GM12891 (cell line): ENCODE data around the gene SPACA4.

Experiments used
- POLR2A ChIP-seq: IDR thresholded peaks from 2 replicates; pipeline ENCODE4 v1.6.1; 2011; ENCODE audit warnings: low read depth, low read length, control low read depth
- POLR2AphosphoS5 ChIP-seq: IDR thresholded peaks from 2 replicates; pipeline ENCODE4 v1.6.1; 2011; ENCODE audit warnings: low read depth, low read length, control low read depth
- SPI1 ChIP-seq: IDR thresholded peaks from 2 replicates; pipeline ENCODE4 v1.6.1; 2011; ENCODE audit warnings: low read depth, low read length, control low read depth
- TAF1 ChIP-seq: IDR thresholded peaks from 2 replicates; pipeline ENCODE4 v1.6.1; 2011; ENCODE audit warnings: low read depth, low read length, control low read depth

DNA sequence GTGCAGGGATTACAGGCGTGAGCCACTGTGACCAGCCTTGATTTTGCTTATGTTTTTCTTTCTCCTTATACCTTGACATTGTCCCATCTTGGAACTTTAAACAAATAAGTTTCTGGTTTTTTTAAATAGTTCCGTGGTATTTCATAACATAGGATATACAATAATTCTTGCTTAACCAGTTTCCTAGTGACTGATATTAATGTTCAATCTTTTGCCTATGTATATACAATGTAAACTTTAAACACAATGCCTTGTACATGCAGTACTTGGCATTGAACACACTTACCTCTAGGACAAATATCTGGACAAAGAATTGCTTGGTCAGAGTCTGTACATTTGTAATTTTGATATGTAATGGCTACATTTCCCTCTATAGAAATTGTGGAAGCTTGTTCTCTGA, 24.4 kb upstream of the SPACA4 start:
- TF ChIP-seq POLR2A = no peak
- TF ChIP-seq TAF1 = no peak
- no peak for TF ChIP-seq POLR2AphosphoS5
- TF ChIP-seq SPI1 = no peak
